ENCODE measurements around the gene DNAH6. TPM values are rescaled to one million over a fixed set of nuclear protein-coding genes. Genes with fewer than 3 reads are reported as not detected.

Gene DNAH6
- total and polyA plus RNA-seq, 9 of the 15 experiments (the other 6 are each of a cell fraction or from before 2014, with no cell fraction given), result 0.01 to 0.04 (median 0.01) TPM; not detected in 5

- TF ChIP-seq RHOXF2B (CRISPR knock-in tag; conservative IDR thresholded peaks at IDR 0.05) (no peak), ZNF354B (CRISPR knock-in tag; IDR thresholded peaks at IDR 0.05) (no peak), DDX20 (tag; IDR thresholded peaks at IDR 0.05; ENCODE audit: low read depth) (no peak), JUN (IDR thresholded peaks at IDR 0.05; ENCODE audit: borderline replicate concordance, low read depth, low read length) (no peak), JUN (CRISPR knock-in tag; IDR thresholded peaks at IDR 0.05; ENCODE audit: borderline replicate concordance) (no peak), MEF2D (tag; conservative IDR thresholded peaks at IDR 0.05; ENCODE audit: low read depth) (no peak), ATF4 (CRISPR knock-in tag; IDR thresholded peaks at IDR 0.05) (no peak), HES1 (IDR thresholded peaks at IDR 0.05; ENCODE audit: low read depth) (no peak), RFX5 (IDR thresholded peaks at IDR 0.05; ENCODE audit: low read depth, low read length) (no peak), ETV5 (CRISPR knock-in tag; IDR thresholded peaks at IDR 0.05; ENCODE audit: low read depth) (no peak), NR2F6 (CRISPR knock-in tag; IDR thresholded peaks at IDR 0.05) (no peak)
Observed at GRCh38 chr2:84713441-84713840, 197.1 kb downstream of the DNAH6 start (continued).

DNA sequence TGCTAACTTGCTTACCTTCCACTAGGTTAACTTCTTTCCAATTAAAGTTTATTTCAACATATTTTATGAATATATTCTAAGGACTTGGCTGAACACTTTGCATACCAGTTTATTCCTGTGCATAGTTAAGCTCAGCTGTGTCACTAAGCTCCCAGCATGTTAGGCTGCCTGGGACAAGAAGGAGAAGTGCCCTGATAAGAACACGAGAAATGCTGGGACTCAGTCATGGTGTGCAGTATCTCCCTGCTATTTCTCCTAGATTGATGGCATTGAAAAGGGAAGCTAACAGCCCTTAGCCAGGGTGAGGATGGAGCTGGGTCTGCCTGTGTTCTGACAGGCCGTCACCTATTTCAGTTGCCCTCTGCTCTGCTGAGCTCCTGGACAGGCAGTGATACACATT is 200.3 kb downstream of the DNAH6 start:
- no TSS peak for BruUV-seq (replicated peaks)
- H3K36me3 ChIP-seq (ENCODE audit: control insufficient read depth, insufficient read depth, low read length), result no peaks in the 10 kb centered on the region
- 0% methylated on average over 2 of the region's 2 CpGs for WGBS (ENCODE audit: insufficient coverage, low coverage, missing lambda C conversion rate)
- FAIRE-seq (no peak), ATAC-seq (no peak), DNase-seq (ENCODE audit: extremely low read depth in 1 of 4, low spot score in 3 of 4) (no peak)
- CTCF ChIA-PET (ENCODE audit: low intra/inter-chr PET ratio), result no interaction called here
- H3K9me3 ChIP-seq (replicated peaks; ENCODE audit: control insufficient read depth, insufficient read depth, low read depth, low read length), result no peaks in the 10 kb centered on the region
- no peak overlapping the region for H2AFZ ChIP-seq (ENCODE audit: low read depth, low read length)
- no peaks in the 10 kb centered on the region for H3K9me1 ChIP-seq (ENCODE audit: control insufficient read depth, insufficient read depth, low read length)
- no peaks in the 10 kb centered on the region for H4K20me1 ChIP-seq (replicated peaks; ENCODE audit: control insufficient read depth, insufficient read depth, low read length)
- no peaks in the 10 kb centered on the region for H3K4me1 ChIP-seq (replicated peaks in 1 of 2; ENCODE audit: control insufficient read depth in 2 of 2, insufficient read depth in 2 of 2, low read length in 2 of 2)
- intact Hi-C loops (cut with micrococcal nuclease), result no loop called here
- H3K4me2 ChIP-seq (ENCODE audit: insufficient read depth, low read length), result no peak overlapping the region
- no peak overlapping the region for H3K9ac ChIP-seq (ENCODE audit: insufficient read depth in 1 of 2, low read depth in 2 of 2, low read length in 2 of 2)
- POLR2A ChIA-PET, result no interaction called here
- in situ Hi-C loops (cut with MboI), result no loop called here
- no peaks in the 10 kb centered on the region for H3K79me2 ChIP-seq (ENCODE audit: control insufficient read depth, insufficient read depth, low read length)
- no peak overlapping the region for H3K27ac ChIP-seq (ENCODE audit: extremely low read depth, low read depth, low read length)
- no peak overlapping the region for H3K4me3 ChIP-seq
- no peaks in the 10 kb centered on the region for H3K27me3 ChIP-seq (ENCODE audit: control insufficient read depth in 2 of 2, insufficient read depth in 2 of 2, low read length in 2 of 2)
- TF ChIP-seq HDAC1 (IDR thresholded peaks at IDR 0.05) (no peak), KAT7 (CRISPR knock-in tag; IDR thresholded peaks at IDR 0.05; ENCODE audit: borderline replicate concordance) (no peak), TOE1 (IDR thresholded peaks at IDR 0.05; ENCODE audit: borderline replicate concordance) (no peak), TOE1 (CRISPR knock-in tag; IDR thresholded peaks at IDR 0.05; ENCODE audit: borderline replicate concordance, low read depth) (no peak), COPS2 (conservative IDR thresholded peaks at IDR 0.05) (no peak), CLOCK (CRISPR knock-in tag; IDR thresholded peaks at IDR 0.05; ENCODE audit: borderline replicate concordance) (no peak)
- TF ChIP-seq, protein P1, sequence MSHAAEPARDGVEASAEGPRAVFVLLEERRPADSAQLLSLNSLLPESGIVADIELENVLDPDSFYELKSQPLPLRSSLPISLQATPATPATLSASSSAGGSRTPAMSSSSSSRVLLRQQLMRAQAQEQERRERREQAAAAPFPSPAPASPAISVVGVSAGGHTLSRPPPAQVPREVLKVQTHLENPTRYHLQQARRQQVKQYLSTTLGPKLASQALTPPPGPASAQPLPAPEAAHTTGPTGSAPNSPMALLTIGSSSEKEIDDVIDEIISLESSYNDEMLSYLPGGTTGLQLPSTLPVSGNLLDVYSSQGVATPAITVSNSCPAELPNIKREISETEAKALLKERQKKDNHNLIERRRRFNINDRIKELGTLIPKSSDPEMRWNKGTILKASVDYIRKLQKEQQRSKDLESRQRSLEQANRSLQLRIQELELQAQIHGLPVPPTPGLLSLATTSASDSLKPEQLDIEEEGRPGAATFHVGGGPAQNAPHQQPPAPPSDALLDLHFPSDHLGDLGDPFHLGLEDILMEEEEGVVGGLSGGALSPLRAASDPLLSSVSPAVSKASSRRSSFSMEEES (CRISPR knock-in tag; IDR thresholded peaks at IDR 0.05), result no peak
